ENCODE data around the gene KIAA1217.

Gene KIAA1217

DNA sequence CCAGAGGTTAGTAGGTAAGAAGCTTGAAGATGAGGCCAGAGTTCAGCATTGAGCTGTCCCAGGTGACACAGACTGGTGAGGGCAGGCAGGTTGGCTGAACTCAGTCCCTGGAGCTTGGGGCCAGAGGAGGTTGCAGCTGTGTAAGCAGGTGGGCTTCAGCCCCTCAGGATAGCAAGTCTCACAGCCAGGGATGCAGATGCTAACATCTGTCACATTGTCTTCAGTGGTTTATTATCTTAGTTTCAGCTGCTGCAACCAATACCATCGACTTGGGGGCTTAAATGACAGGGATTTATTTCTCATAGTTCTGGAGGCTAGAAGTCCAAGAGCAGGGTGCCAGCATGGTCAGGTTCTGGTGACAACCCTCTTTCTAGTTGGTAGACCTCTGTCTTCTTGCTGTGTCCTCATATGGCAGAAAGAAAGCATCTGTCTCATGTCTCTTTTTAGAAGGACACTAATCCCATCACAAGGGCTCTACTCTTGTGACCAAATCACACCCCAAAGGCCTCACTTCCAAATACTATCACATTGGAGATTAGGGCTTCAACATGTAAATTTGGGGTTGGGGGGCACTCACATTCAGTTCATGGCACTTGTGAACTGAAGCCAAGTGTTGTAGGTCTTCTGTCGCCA, 146.2 kb downstream of the KIAA1217 start:
- TF ChIP-seq TAF1 (IDR thresholded peaks at IDR 0.05; ENCODE audit: borderline replicate concordance, insufficient read depth, low read length), result no peak
- no peak for TF ChIP-seq FOXP2 (optimal IDR thresholded peaks at IDR 0.05; ENCODE audit: borderline replicate concordance, extremely low read depth, extremely low read length, insufficient read depth)
- no peak for TF ChIP-seq POLR2AphosphoS5 (IDR thresholded peaks at IDR 0.05; ENCODE audit: low read depth, low read length)
- no peak for TF ChIP-seq SIN3A (IDR thresholded peaks at IDR 0.05; ENCODE audit: borderline replicate concordance, insufficient read depth, low read length)
- TF ChIP-seq, protein P1, sequence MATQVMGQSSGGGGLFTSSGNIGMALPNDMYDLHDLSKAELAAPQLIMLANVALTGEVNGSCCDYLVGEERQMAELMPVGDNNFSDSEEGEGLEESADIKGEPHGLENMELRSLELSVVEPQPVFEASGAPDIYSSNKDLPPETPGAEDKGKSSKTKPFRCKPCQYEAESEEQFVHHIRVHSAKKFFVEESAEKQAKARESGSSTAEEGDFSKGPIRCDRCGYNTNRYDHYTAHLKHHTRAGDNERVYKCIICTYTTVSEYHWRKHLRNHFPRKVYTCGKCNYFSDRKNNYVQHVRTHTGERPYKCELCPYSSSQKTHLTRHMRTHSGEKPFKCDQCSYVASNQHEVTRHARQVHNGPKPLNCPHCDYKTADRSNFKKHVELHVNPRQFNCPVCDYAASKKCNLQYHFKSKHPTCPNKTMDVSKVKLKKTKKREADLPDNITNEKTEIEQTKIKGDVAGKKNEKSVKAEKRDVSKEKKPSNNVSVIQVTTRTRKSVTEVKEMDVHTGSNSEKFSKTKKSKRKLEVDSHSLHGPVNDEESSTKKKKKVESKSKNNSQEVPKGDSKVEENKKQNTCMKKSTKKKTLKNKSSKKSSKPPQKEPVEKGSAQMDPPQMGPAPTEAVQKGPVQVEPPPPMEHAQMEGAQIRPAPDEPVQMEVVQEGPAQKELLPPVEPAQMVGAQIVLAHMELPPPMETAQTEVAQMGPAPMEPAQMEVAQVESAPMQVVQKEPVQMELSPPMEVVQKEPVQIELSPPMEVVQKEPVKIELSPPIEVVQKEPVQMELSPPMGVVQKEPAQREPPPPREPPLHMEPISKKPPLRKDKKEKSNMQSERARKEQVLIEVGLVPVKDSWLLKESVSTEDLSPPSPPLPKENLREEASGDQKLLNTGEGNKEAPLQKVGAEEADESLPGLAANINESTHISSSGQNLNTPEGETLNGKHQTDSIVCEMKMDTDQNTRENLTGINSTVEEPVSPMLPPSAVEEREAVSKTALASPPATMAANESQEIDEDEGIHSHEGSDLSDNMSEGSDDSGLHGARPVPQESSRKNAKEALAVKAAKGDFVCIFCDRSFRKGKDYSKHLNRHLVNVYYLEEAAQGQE (IDR thresholded peaks at IDR 0.05; ENCODE audit: insufficient read depth in 1 of 2, low read depth in 2 of 2, low read length in 2 of 2), result no peak

GRCh38 chr10:24357344-24358004, 148.5 kb downstream of the KIAA1217 start:
- TF ChIP-seq, protein P1 (IDR thresholded peaks at IDR 0.05; ENCODE audit: insufficient read depth in 1 of 2, low read depth in 2 of 2, low read length in 2 of 2), result no peak
- no peak for TF ChIP-seq FOXP2 (optimal IDR thresholded peaks at IDR 0.05; ENCODE audit: borderline replicate concordance, extremely low read depth, extremely low read length, insufficient read depth)
- TF ChIP-seq POLR2AphosphoS5 (IDR thresholded peaks at IDR 0.05; ENCODE audit: low read depth, low read length), result no peak
- no peak for TF ChIP-seq TAF1 (IDR thresholded peaks at IDR 0.05; ENCODE audit: borderline replicate concordance, insufficient read depth, low read length)
- TF ChIP-seq SIN3A (IDR thresholded peaks at IDR 0.05; ENCODE audit: borderline replicate concordance, insufficient read depth, low read length), result no peak

DNA sequence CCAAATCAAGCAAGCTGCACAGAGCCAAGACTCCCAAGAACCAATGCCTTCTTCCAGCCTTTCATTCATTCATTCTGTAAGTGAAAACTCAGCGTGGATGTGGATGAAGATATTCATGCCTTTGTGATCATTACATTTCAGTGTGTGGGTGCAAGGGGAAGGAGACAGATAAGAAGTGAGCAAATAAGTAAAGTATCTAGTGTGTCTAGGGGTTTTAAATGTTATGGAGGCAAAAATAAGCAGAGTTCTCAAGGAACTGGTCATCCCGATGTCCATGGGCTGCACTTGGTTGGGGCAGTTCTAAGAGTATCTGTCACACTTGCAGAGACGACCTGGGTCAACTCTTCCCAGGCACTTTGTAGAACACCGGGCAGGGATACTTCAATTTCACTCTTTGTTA, 149.1 kb downstream of the KIAA1217 start:
- TF ChIP-seq FOXP2 (optimal IDR thresholded peaks at IDR 0.05; ENCODE audit: borderline replicate concordance, extremely low read depth, extremely low read length, insufficient read depth), result no peak
- TF ChIP-seq, protein P1 (IDR thresholded peaks at IDR 0.05; ENCODE audit: insufficient read depth in 1 of 2, low read depth in 2 of 2, low read length in 2 of 2), result no peak
- no peak for TF ChIP-seq POLR2AphosphoS5 (IDR thresholded peaks at IDR 0.05; ENCODE audit: low read depth, low read length)
- no peak for TF ChIP-seq SIN3A (IDR thresholded peaks at IDR 0.05; ENCODE audit: borderline replicate concordance, insufficient read depth, low read length)
- TF ChIP-seq TAF1 (IDR thresholded peaks at IDR 0.05; ENCODE audit: borderline replicate concordance, insufficient read depth, low read length), result no peak

GRCh38 chr10:24360282-24361127, 151.6 kb downstream of the KIAA1217 start:
- TF ChIP-seq POLR2AphosphoS5 (IDR thresholded peaks at IDR 0.05; ENCODE audit: low read depth, low read length) (no peak), FOXP2 (optimal IDR thresholded peaks at IDR 0.05; ENCODE audit: borderline replicate concordance, extremely low read depth, extremely low read length, insufficient read depth) (no peak), SIN3A (IDR thresholded peaks at IDR 0.05; ENCODE audit: borderline replicate concordance, insufficient read depth, low read length) (no peak), TAF1 (IDR thresholded peaks at IDR 0.05; ENCODE audit: borderline replicate concordance, insufficient read depth, low read length) (no peak)
- TF ChIP-seq, protein P1 (IDR thresholded peaks at IDR 0.05; ENCODE audit: insufficient read depth in 1 of 2, low read depth in 2 of 2, low read length in 2 of 2), result no peak

Data from PFSK-1 (cell line).